Heart left ventricle (tissue), 16 donors: Measurements from ENCODE around the gene CHD3. TPM values are rescaled to one million over a fixed set of nuclear protein-coding genes. Genes with fewer than 3 reads are reported as not detected.

Experiments used
- ATAC-seq, 4 donors: fragments of 200-7000 bp; cut with Tn5 transposase; one replicate each; pipeline ENCODE4 v1.9.1; 2020 to 2022; ENCODE audit warnings: moderate library complexity in 4 of 4, mild to moderate bottlenecking in 3 of 4, moderate number of reproducible peaks in 1 of 4
- DNase-seq, 5 donors: peaks; one replicate each; pipeline ENCODE4 v3.0.0-alpha.2; 2020
- H3K27ac ChIP-seq, 12 donors: fragments of 200-600 bp; sonication (generic) in 4 of 12; one replicate each; pipeline versions ENCODE4 v1.5.0 to v1.8.0; 2016 to 2022; ENCODE audit warnings: mild to moderate bottlenecking in 2 of 12
- H3K27me3 ChIP-seq, 9 donors: fragments of 200-600 bp; sonication (generic) in 2 of 9; one replicate each; pipeline versions ENCODE4 v1.5.1 to v1.8.0; 2016 to 2022; ENCODE audit warnings: mild to moderate bottlenecking in 3 of 9
- H3K36me3 ChIP-seq, 9 donors: fragments of 200-600 bp; sonication (generic) in 2 of 9; one replicate each; pipeline versions ENCODE4 v1.5.0 to v1.8.0; 2018 to 2022; ENCODE audit warnings: mild to moderate bottlenecking in 2 of 9
- H3K4me1 ChIP-seq, 12 donors: fragments of 200-600 bp; sonication (generic) in 4 of 12; one replicate each; pipeline versions ENCODE4 v1.5.0 to v1.8.0; 2016 to 2022; ENCODE audit warnings: mild to moderate bottlenecking in 3 of 12
- H3K4me3 ChIP-seq, 12 donors: fragments of 200-600 bp; sonication (generic) in 4 of 12; one replicate each; pipeline versions ENCODE4 v1.5.0 to v1.8.0; 2017 to 2022; ENCODE audit warnings: mild to moderate bottlenecking in 9 of 12, moderate library complexity in 4 of 12
- H3K9me3 ChIP-seq, 12 donors: fragments of 200-600 bp; sonication (generic) in 4 of 12; one replicate each; pipeline versions ENCODE4 v1.5.0 to v1.8.0; 2016 to 2022; ENCODE audit warnings: mild to moderate bottlenecking in 1 of 12
- POLR2A ChIP-seq, 2 donors: fragments of 450-650 bp; IDR thresholded peaks; one replicate each; pipeline ENCODE4 v1.6.1; 2017; ENCODE audit warnings: antibody characterized with exemption in 2 of 2, mild to moderate bottlenecking in 2 of 2, moderate library complexity in 2 of 2
- WGBS, 4 donors: extraction: QIAGEN DNeasy Blood & Tissue Kit in 2 of 4; methylation state at CpG; one replicate each; pipeline versions ENCODE4 v1.1.5 to v1.1.7; 2013 to 2018; 5-methylcytosine and 5-hydroxymethylcytosine counted together
- intact Hi-C, 10 donors: fragments of 100-400 bp; cut with DNase I; formaldehyde crosslinking; loops; one replicate each; pipeline versions ENCODE4 v1.11.1 to v1.14.2; 2022
- polyA plus RNA-seq, 2 donors: library from polyadenylated mRNA; stranded (reverse); fragments of 200-250 nt; gene quantifications; one replicate each; pipeline ENCODE4 v1.2.3, GENCODE V29; 2013
- total RNA-seq, 9 donors: library from RNA; depleted of rRNA in 2 of 9; stranded (reverse); fragments of >200 nt in 2 of 9; fragmentation: NEBNext Ultra II Directional in 3 of 9; extraction: Animal tissue kit (Norgen Biotek cat#: 25700) in 3 of 9; gene quantifications; one replicate each; pipeline versions ENCODE4 v1.1.0 to v1.2.4, GENCODE V29; 2016 to 2023
- TF ChIP-seq, protein P1 (sequence below), 12 donors: fragments of 200-600 bp; sonication (generic) in 4 of 12; IDR thresholded peaks; one replicate each; pipeline versions ENCODE4 v1.5.0 to v1.8.0; 2018 to 2022; ENCODE audit warnings: antibody characterized with exemption in 12 of 12, mild to moderate bottlenecking in 5 of 12
- donor health status: ischemic (EF 13 %, LVEDD 7.1; RV severe dilation, severe dysfunction).
- donor health status: healthy with polysubstance abuse.
- donor health status: DM: no; HTN: yes; CAD: no.
- donor health status: DM: no; HTN: no; CAD: no.
- donor health status: ischemic (EF 25% LVEDD 6.9; RV normal size, moderate dysfunction).
- donor health status: ischemic (EF 25% LVEDD 5.7; RV mildly dilated, moderate dysfunction).
- donor health status: healthy.
- donor health status: DM: yes; HTN: yes; CAD: no.
- donor health status: ischemic (EF 35%, LVEDD 5.7; RV mildly dilated, moderate dysfunction).
- donor health status: nonischemic (EF 11% LVEDD 7.7; RV severe dilation, severe dysfunction).
- donor health status: DM: yes; HTN: yes; CAD: no.
- donor health status: PGD.
- donor health status: ischemic (EF 29% LVEDD 5.4; RV normal size, mild dysfunction).
- donor health status: nonischemic (EF 23%, LVEDD 6.1; RV moderate dilation, normal function).

The CHD3 gene
- total and polyA plus RNA-seq, 11 donors = 6.7 to 30.6 (median 14.3) TPM

DNA sequence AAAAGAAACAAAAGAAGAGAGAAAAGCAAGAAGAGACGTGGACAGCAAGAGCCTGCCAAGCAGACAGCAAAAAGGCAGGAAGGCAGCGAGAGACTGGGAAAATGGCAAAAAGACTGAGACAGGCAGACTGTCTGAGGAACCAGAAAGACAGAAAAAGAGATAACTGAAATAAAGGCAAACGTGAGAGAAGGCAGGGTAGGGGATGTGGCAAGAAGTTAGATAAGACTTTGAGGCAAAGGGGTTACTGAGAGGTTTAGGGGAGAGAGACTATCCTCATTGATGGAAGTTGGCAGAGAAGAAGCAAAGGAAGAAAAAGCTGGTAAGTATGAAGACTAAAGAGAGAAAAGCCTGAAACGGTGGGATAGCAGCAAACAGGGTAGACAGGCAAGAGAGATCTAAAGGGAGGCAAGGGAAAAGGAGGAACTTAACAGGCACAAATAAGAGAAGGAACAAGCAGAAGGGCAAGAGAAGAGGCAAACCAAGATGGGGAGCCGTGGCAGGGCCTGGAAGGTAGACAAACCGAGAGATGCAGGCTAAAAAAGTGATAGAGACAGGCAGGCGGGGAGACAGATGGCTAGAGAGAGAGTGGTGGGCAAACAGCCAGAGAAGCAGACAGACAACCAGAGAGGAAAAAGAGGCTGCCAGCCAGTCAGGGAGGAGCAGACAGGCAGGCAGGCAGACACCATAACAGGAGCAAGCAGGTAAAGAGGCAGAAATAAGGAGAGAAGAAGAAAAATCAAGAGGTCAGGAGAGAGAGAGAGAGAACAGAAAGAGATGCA is 7.1 kb upstream of the CHD3 start:
- intact Hi-C loops = no loop called here
- Histone ChIP-seq H3K27ac (peak overlapping the region in 2 of 12 donors; percentile 14 to 20), H3K4me3 (no peak overlapping the region), H3K36me3 (peaks cover 0 to 46% (median 5%) of the 10 kb centered on the region in 9 donors), H3K27me3 (no peaks in the 10 kb centered on the region), H3K9me3 (no peaks in the 10 kb centered on the region), H3K4me1 (peaks cover 0 to 56% (median 10%) of the 10 kb centered on the region in 12 donors)
- WGBS, 4 donors = 46 to 52% (median 51%) methylated on average over 7 of the region's 7 CpGs
- ATAC-seq = no peak
- peak in 1 of 5 donors; percentile 23 for DNase-seq
- TF ChIP-seq POLR2A (IDR thresholded peaks at IDR 0.05) = no peak
- TF ChIP-seq, protein P1, sequence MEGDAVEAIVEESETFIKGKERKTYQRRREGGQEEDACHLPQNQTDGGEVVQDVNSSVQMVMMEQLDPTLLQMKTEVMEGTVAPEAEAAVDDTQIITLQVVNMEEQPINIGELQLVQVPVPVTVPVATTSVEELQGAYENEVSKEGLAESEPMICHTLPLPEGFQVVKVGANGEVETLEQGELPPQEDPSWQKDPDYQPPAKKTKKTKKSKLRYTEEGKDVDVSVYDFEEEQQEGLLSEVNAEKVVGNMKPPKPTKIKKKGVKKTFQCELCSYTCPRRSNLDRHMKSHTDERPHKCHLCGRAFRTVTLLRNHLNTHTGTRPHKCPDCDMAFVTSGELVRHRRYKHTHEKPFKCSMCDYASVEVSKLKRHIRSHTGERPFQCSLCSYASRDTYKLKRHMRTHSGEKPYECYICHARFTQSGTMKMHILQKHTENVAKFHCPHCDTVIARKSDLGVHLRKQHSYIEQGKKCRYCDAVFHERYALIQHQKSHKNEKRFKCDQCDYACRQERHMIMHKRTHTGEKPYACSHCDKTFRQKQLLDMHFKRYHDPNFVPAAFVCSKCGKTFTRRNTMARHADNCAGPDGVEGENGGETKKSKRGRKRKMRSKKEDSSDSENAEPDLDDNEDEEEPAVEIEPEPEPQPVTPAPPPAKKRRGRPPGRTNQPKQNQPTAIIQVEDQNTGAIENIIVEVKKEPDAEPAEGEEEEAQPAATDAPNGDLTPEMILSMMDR (IDR thresholded peaks at IDR 0.05) = no peak

DNA sequence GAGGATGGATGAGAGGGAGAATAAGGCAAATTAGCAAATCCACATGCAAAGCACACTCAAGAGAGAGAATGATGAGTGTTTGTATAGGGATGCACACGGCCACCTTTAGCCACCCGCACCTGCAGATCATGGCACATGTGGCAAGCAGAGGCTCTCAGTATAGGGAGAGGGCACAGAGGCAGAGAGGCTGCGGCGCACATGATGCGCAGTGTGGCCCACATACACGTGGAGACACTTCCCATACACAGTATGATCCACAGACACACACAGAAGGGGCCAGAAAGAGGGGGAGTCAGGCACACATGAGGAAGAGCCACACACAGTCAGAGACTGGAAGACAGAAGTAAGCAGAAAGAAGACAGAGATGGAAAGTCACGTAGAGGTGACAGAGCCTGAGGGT is 6.5 kb upstream of the CHD3 start:
- intact Hi-C loops = no loop called here
- H3K4me1 ChIP-seq = peaks cover 0 to 61% (median 16%) of the 10 kb centered on the region in 12 donors

DNA sequence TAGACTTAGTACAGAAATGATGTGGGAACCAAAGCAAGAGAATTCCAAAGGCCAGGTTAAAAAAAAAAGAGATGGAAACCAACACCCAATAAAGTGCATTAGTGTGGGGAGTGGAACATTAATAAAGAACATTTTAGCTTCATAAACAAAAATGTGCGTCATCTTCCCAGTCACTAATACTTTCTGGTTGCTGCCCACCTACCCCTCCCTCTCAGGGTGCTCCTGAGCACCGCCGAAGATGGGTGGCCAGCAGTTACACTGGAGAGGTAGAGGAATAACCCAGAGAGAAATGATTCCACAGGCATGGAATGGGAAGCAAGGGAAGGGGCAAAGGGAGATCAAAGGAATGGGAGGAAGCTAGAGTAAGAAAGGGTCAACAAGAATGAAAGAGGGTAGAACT is 6.0 kb upstream of the CHD3 start:
- H3K4me3 ChIP-seq = no peak overlapping the region
- no peaks in the 10 kb centered on the region for H3K9me3 ChIP-seq
- no peaks in the 10 kb centered on the region for H3K27me3 ChIP-seq
- peaks cover 0 to 65% (median 20%) of the 10 kb centered on the region in 12 donors for H3K4me1 ChIP-seq
- no peak for ATAC-seq
- 87 to 92% (median 90%) methylated on average over 3 of the region's 3 CpGs for WGBS, 4 donors
- H3K27ac ChIP-seq = peak overlapping the region in 1 of 12 donors; percentile 82
- intact Hi-C loops = no loop called here
- TF ChIP-seq POLR2A (IDR thresholded peaks at IDR 0.05) = no peak
- peaks cover 0 to 40% (median 5%) of the 10 kb centered on the region in 9 donors for H3K36me3 ChIP-seq
- DNase-seq = no peak

More for the DNA sequence above, 6.5 kb upstream of the CHD3 start:
- no peak overlapping the region for H3K4me3 ChIP-seq
- ATAC-seq (no peak), DNase-seq (no peak)
- no peaks in the 10 kb centered on the region for H3K9me3 ChIP-seq
- peaks cover 0 to 43% (median 5%) of the 10 kb centered on the region in 9 donors for H3K36me3 ChIP-seq
- H3K27ac ChIP-seq = no peak overlapping the region
- no peaks in the 10 kb centered on the region for H3K27me3 ChIP-seq
- WGBS, 4 donors = 69 to 81% (median 79%) methylated on average over 7 of the region's 7 CpGs
- no peak for TF ChIP-seq POLR2A (IDR thresholded peaks at IDR 0.05)
- TF ChIP-seq, protein P1 (IDR thresholded peaks at IDR 0.05) = no peak

DNA sequence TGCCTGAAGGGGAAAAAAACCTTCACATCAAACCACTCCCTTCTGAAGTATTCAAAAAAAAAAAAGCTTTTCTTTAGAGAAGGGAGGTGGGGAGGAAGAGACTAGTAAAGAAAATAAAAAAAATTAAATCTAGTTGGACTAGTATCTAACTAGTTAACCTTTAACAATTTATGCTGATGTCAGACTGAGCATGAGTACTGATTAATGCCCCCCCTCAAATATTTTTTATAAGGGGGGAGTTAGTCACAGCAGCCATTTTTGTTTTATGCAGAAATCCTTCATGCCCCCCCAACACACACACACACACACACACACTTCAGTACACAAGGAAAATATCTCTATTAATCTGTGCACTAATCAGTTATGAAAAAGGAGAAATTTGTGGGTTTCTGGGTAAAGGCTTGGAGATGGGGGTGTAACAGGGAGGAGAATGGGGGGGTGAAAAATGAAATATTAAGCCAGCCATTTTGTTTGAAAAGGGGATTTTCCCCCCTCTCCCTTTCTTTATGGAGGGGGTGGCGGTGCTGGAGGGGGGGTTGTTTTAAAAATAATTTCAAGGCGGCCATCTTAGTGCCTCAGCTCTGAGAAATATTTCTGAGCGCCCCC is 4.7 kb upstream of the CHD3 start:
- Histone ChIP-seq H3K4me3 (peak overlapping the region in 9 of 12 donors; percentile 23 to 86 (median 78)), H3K4me1 (peaks cover 10 to 78% (median 31%) of the 10 kb centered on the region in 12 donors), H3K36me3 (peaks cover 0 to 31% (median 5%) of the 10 kb centered on the region in 9 donors), H3K9me3 (no peaks in the 10 kb centered on the region), H3K27ac (peak overlapping the region in 6 of 12 donors; percentile 6 to 98 (median 39)), H3K27me3 (no peaks in the 10 kb centered on the region)
- TF ChIP-seq, protein P1 (IDR thresholded peaks at IDR 0.05) = no peak
- no peak for TF ChIP-seq POLR2A (IDR thresholded peaks at IDR 0.05)
- DNase-seq (no peak), ATAC-seq (no peak)
- WGBS, 4 donors = 29 to 56% (median 39%) methylated on average over 3 of the region's 3 CpGs
- intact Hi-C loops = no loop called here
